OCI-LY7 (cell line): Measurements from ENCODE around the gene FHDC1. TPM values are rescaled to one million over a fixed set of nuclear protein-coding genes. Genes with fewer than 3 reads are reported as not detected.

Experiments
- BruUV-seq: library from RNA; stranded (reverse); fragments of 400-500 nt; replicated peaks from 2 replicates; lab custom pipeline; 2021; lab: Mats Ljungman, UMichigan
- CTCF ChIA-PET: fragments of 300-600 bp; sonication (Branson Sonifier 250); formaldehyde crosslinking; loops from one replicate; lab custom pipeline; 2022; ENCODE audit warnings: antibody characterized with exemption; ENCODE audit not compliant: unreplicated experiment; lab: Charles Lee
- POLR2A ChIA-PET: fragments of 300-600 bp; sonication (Branson Sonifier 250); formaldehyde crosslinking; loops from one replicate; lab custom pipeline; 2022; ENCODE audit warnings: antibody characterized with exemption; lab: Charles Lee
- DNase-seq: peaks from one replicate; pipeline ENCODE4 v3.0.0-alpha.2; 2015; ENCODE audit warnings: low spot score
- H2AFZ ChIP-seq: fragments of 200-600 bp; sonication (generic), shearing (Covaris generic); 2 replicates; pipeline ENCODE4 v1.6.1; 2014; ENCODE audit warnings: mild to moderate bottlenecking, antibody characterized with exemption, low read length, moderate library complexity
- H3K27ac ChIP-seq: fragments of 200-600 bp; sonication (generic); 2 replicates; pipeline ENCODE4 v1.5.1; 2014; ENCODE audit warnings: mixed run types, low read depth, mild to moderate bottlenecking, moderate library complexity, low read length, inconsistent platforms; ENCODE audit not compliant: poor library complexity, severe bottlenecking
- H3K36me3 ChIP-seq: fragments of 200-600 bp; sonication (generic); 2 replicates; pipeline ENCODE4 v1.6.1; 2014; ENCODE audit warnings: mild to moderate bottlenecking, antibody characterized with exemption, low read length, moderate library complexity, mixed read lengths; ENCODE audit not compliant: insufficient read depth
- H3K4me1 ChIP-seq: fragments of 200-600 bp; sonication (generic); 2 replicates; pipeline ENCODE4 v1.5.1; 2014; ENCODE audit warnings: mild to moderate bottlenecking, low read length; ENCODE audit not compliant: insufficient read depth, poor library complexity, severe bottlenecking
- H3K4me2 ChIP-seq: fragments of 200-600 bp; sonication (generic); 2 replicates; pipeline ENCODE4 v1.6.1; 2014; ENCODE audit warnings: mild to moderate bottlenecking, low read length
- H3K4me3 ChIP-seq: fragments of 200-600 bp; sonication (generic); 2 replicates; pipeline ENCODE4 v1.5.1; 2014; ENCODE audit warnings: mild to moderate bottlenecking, low read depth, low read length; ENCODE audit not compliant: poor library complexity, severe bottlenecking
- H3K79me2 ChIP-seq: fragments of 200-600 bp; sonication (generic); 2 replicates; pipeline ENCODE4 v1.6.1; 2016; ENCODE audit warnings: low read depth, mild to moderate bottlenecking, low read length, moderate library complexity, mixed read lengths; ENCODE audit not compliant: insufficient read depth
- H3K9me2 ChIP-seq: fragments of 200-600 bp; sonication (generic); 2 replicates; pipeline ENCODE4 v1.6.1; 2016; ENCODE audit warnings: mild to moderate bottlenecking, low read length, mixed read lengths; ENCODE audit not compliant: insufficient read depth
- H3K9me3 ChIP-seq: fragments of 200-600 bp; sonication (generic); 2 replicates; pipeline ENCODE4 v1.6.1; 2014; ENCODE audit warnings: mild to moderate bottlenecking, mixed run types, low read length, mixed read lengths
- H4K20me1 ChIP-seq: fragments of 200-600 bp; sonication (generic); 2 replicates; pipeline ENCODE4 v1.6.1; 2014; ENCODE audit warnings: mild to moderate bottlenecking, antibody characterized with exemption, low read length, moderate library complexity, mixed read lengths; ENCODE audit not compliant: insufficient read depth
- EZH2phosphoT487 ChIP-seq: fragments of 200-600 bp; sonication (generic); IDR thresholded peaks from 2 replicates; pipeline ENCODE4 v1.6.1; 2018; ENCODE audit warnings: low read depth, borderline replicate concordance, mild to moderate bottlenecking, mixed run types, antibody characterized with exemption, low read length, moderate library complexity, mixed read lengths
- intact Hi-C: fragments of 100-400 bp; cut with micrococcal nuclease; formaldehyde crosslinking; loops from one replicate; pipeline ENCODE4 v1.10.0; 2022; ENCODE audit not compliant: unreplicated experiment
- total RNA-seq, 2 experiments: library from RNA; depleted of rRNA in 1 of 2; stranded (reverse); fragments of >200 nt in 1 of 2; shearing (Covaris generic) in 1 of 2; gene quantifications; 2 replicates each; pipeline ENCODE4 v1.2.3, GENCODE V29; 2014 to 2022
- TF ChIP-seq, protein P1 (sequence below): fragments of 200-600 bp; sonication (generic); conservative IDR thresholded peaks from 2 replicates; pipeline ENCODE4 v1.5.1; 2014; ENCODE audit warnings: mild to moderate bottlenecking, antibody characterized with exemption, low read length, moderate library complexity, mixed read lengths

Gene FHDC1
- total RNA-seq, 2 experiments from 2014 or later, result 0.04 to 0.13 TPM

DNA sequence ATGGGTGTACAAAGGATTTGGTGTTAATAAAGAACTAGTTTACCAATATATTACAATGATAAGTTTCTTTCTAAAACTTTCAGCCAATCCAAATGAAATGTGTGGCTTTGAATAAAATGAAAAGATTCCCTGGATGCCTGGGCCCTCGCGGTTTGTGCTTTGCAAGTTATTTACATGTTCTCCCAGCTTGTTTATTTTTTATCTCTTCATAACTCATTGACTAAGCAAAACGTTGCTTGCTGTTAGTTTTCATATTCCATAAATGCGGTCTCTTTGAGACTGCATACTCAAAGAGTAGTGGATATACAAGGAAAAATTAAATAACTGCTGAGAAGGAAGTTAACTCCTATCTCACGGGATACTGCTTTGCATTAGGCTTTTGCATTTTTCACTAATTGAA, 26.0 kb downstream of the FHDC1 start:
- DNase-seq, result no peak
- intact Hi-C loops, result no loop called here
- no peak overlapping the region for H3K27ac ChIP-seq
- H3K79me2 ChIP-seq, result no peaks in the 10 kb centered on the region
- CTCF ChIA-PET, result no interaction called here
- no peak for TF ChIP-seq EZH2phosphoT487
- TF ChIP-seq, protein P1, sequence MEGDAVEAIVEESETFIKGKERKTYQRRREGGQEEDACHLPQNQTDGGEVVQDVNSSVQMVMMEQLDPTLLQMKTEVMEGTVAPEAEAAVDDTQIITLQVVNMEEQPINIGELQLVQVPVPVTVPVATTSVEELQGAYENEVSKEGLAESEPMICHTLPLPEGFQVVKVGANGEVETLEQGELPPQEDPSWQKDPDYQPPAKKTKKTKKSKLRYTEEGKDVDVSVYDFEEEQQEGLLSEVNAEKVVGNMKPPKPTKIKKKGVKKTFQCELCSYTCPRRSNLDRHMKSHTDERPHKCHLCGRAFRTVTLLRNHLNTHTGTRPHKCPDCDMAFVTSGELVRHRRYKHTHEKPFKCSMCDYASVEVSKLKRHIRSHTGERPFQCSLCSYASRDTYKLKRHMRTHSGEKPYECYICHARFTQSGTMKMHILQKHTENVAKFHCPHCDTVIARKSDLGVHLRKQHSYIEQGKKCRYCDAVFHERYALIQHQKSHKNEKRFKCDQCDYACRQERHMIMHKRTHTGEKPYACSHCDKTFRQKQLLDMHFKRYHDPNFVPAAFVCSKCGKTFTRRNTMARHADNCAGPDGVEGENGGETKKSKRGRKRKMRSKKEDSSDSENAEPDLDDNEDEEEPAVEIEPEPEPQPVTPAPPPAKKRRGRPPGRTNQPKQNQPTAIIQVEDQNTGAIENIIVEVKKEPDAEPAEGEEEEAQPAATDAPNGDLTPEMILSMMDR, result no peak
- POLR2A ChIA-PET, result interaction anchor here (1.2 kb wide), 1 partner anchor 736 kb away, joined by 5 read pairs; no protein-coding TSS in a partner anchor
- no peaks in the 10 kb centered on the region for H3K36me3 ChIP-seq
- H3K9me2 ChIP-seq, result no peaks in the 10 kb centered on the region
- no peaks in the 10 kb centered on the region for H3K4me1 ChIP-seq
- H3K9me3 ChIP-seq, result no peaks in the 10 kb centered on the region
- no peaks in the 10 kb centered on the region for H4K20me1 ChIP-seq
- BruUV-seq, result no TSS peak
- no peak overlapping the region for H3K4me2 ChIP-seq
- no peak overlapping the region for H2AFZ ChIP-seq
- H3K4me3 ChIP-seq, result no peak overlapping the region

DNA sequence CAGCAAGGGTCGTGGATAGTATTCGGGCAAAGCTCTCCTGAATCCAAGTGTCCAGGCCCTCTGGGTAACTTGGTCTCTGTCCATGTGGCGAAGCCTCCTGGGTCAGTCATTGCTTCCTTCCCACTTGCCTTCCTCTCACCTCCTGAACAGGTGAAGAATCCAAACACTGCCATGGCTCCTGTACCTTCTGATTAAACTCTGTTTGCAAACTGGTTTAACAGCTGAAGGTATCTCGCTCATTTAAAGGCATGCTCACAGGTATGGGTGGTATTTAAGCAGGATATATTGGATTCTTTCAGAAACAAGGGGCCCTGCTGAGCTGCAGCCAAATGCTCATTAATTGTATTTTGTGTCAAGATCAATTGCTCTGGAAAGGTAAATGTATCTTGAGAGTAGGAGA, 28.2 kb downstream of the FHDC1 start:
- H3K9me3 ChIP-seq, result no peaks in the 10 kb centered on the region
- H2AFZ ChIP-seq, result no peak overlapping the region
- H3K4me3 ChIP-seq, result no peak overlapping the region
- intact Hi-C loops, result no loop called here
- no peaks in the 10 kb centered on the region for H3K79me2 ChIP-seq
- TF ChIP-seq EZH2phosphoT487, result no peak
- TF ChIP-seq, protein P1, result no peak
- no peak overlapping the region for H3K4me2 ChIP-seq
- no peak for DNase-seq
- H3K27ac ChIP-seq, result no peak overlapping the region
- ChIA-PET CTCF (no interaction called here), POLR2A (interaction anchor here (0.6 to 0.9 kb wide), 5 partner anchors 15 to 444 kb away, joined by 3 to 6 read pairs (median 4); no protein-coding TSS in a partner anchor)
- H3K36me3 ChIP-seq, result no peaks in the 10 kb centered on the region
- BruUV-seq, result no TSS peak
- no peaks in the 10 kb centered on the region for H3K4me1 ChIP-seq
- no peaks in the 10 kb centered on the region for H3K9me2 ChIP-seq
- H4K20me1 ChIP-seq, result no peaks in the 10 kb centered on the region

DNA sequence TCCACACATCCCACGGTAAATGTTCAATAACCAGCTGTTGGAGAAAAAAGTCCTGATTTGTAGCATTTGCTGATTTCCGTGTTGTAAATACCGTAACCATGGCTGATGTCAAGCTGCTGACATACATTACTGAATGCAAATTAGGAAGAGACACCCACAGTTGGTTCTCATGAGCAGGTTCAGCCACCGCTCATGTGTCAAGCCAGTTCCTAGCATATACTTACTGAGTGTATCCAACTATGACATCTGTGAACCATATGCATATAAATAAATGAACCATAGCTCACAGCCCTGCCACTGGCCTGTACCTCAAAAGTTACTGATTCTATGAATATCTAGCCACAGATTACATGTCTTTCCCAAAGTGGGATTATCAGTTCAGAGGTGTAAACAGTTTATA, 29.5 kb downstream of the FHDC1 start:
- Histone ChIP-seq H3K27ac (no peak overlapping the region), H3K36me3 (no peaks in the 10 kb centered on the region), H3K9me3 (no peaks in the 10 kb centered on the region), H3K79me2 (no peaks in the 10 kb centered on the region), H3K4me3 (no peak overlapping the region), H4K20me1 (no peaks in the 10 kb centered on the region), H3K9me2 (no peaks in the 10 kb centered on the region), H3K4me2 (no peak overlapping the region), H2AFZ (no peak overlapping the region), H3K4me1 (no peaks in the 10 kb centered on the region)
- ChIA-PET POLR2A (interaction anchor here (0.5 to 1.7 kb wide), 5 partner anchors 9 to 635 kb away, joined by 3 to 4 read pairs (median 3); no protein-coding TSS in a partner anchor), CTCF (interaction anchor here (0.6 kb wide), 1 partner anchor 160 kb away, joined by 3 read pairs; no protein-coding TSS in a partner anchor)
- TF ChIP-seq, protein P1, result no peak
- no peak for TF ChIP-seq EZH2phosphoT487
- no TSS peak for BruUV-seq
- intact Hi-C loops, result no loop called here
- no peak for DNase-seq
